Spleen (tissue), 7 donors: Measurements from ENCODE around the gene TBCD.

Source experiments
- POLR2A ChIP-seq, 3 donors: fragments of 450-650 bp; IDR thresholded peaks; one replicate each; pipeline ENCODE4 v1.5.1; 2017; ENCODE audit warnings: antibody characterized with exemption in 3 of 3, mild to moderate bottlenecking in 1 of 3
- POLR2AphosphoS5 ChIP-seq, 3 donors: sonication (generic); formaldehyde crosslinking; IDR thresholded peaks; one replicate each; pipeline ENCODE4 v1.5.1; 2017; ENCODE audit warnings: antibody characterized with exemption in 3 of 3
- TF ChIP-seq, protein P1 (sequence below), 11 experiments: fragments of 200-600 bp in 7 of 11; fragments of 450-650 bp in 4 of 11; sonication (generic) in 4 of 11; IDR thresholded peaks in 8 of 11; conservative IDR thresholded peaks in 3 of 11; 1 replicate in 7 of 11; 2 replicates in 4 of 11; pipeline versions ENCODE4 v1.4.0 to v1.8.0; 2016 to 2021; ENCODE audit warnings: antibody characterized with exemption in 11 of 11, inconsistent platforms in 4 of 11, mild to moderate bottlenecking in 1 of 11
- donor health status: DM: no; HTN: no; CAD: no; lungs with moderate emphysema.
- donor health status: DM: no; HTN: no; CAD: no.
- donor health status: DM: no; HTN: no; CAD: no.

DNA sequence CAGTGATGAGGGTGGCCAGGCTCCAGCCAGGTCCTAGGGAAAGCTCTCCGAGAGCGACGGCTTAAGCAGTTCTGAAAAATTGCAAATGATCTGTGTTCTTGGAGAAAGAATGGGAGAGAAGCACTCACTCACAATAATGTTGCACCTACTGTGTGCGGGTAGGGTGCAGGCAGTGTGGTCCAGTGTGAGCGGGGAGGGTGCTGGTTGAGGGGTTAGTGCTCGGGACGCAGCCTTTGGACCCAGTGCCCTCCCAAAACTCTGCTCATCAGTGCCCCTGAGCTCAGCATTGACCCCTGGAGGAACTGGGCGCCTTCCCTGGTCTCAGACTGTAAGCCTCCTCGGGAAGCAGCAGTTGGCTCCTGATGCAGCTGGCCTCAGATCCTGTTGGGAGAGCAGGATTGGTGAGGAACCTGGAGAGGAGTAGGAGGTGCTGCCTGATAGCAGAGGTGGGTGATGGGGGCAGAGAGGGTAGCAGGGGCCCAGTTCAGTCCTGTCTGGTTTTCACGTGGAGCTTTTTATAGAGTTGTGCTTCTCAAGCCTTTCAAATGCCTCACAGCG, 111.6 kb downstream of the TBCD start:
- TF ChIP-seq POLR2A (IDR thresholded peaks at IDR 0.05) (no peak), POLR2AphosphoS5 (IDR thresholded peaks at IDR 0.05) (no peak)
- TF ChIP-seq, protein P1, sequence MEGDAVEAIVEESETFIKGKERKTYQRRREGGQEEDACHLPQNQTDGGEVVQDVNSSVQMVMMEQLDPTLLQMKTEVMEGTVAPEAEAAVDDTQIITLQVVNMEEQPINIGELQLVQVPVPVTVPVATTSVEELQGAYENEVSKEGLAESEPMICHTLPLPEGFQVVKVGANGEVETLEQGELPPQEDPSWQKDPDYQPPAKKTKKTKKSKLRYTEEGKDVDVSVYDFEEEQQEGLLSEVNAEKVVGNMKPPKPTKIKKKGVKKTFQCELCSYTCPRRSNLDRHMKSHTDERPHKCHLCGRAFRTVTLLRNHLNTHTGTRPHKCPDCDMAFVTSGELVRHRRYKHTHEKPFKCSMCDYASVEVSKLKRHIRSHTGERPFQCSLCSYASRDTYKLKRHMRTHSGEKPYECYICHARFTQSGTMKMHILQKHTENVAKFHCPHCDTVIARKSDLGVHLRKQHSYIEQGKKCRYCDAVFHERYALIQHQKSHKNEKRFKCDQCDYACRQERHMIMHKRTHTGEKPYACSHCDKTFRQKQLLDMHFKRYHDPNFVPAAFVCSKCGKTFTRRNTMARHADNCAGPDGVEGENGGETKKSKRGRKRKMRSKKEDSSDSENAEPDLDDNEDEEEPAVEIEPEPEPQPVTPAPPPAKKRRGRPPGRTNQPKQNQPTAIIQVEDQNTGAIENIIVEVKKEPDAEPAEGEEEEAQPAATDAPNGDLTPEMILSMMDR (IDR thresholded peaks at IDR 0.05 in 8 of 11, conservative IDR thresholded peaks at IDR 0.05 in 3 of 11), result no peak
